NCI-H2196 treated with DMSO at 0.1 percent for 48 hours (cell line): ENCODE results near the gene SEPTIN10.
"Not testable (repeated sequence)": the region's sequence is repeated elsewhere in the genome, so short reads cannot be mapped to it uniquely, and the experiment has no call there.

Experiments used
- DNase-seq: peaks from one replicate; lab custom pipeline; 2025; ENCODE audit not compliant: unreplicated experiment; lab: John Stamatoyannopoulos, UW

SEPTIN10 gene

DNA sequence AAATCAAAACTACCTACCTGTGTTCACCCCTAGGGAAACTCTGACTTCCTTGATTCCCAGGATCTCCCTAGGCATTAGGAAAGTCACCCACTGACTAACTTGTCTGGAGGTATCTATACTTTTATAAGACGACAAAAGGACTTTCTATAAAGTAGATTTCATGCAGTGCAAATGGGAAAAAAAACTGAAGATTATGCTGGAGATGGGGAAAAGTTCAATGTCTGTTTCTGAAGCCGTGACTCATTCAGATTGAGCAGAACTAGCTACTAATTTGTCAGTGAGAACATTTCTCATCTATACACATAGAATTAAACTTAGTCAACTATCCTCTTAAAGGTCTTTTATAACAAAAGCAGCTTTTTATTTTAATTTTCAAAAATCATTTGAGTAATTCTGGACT lies 6.0 kb downstream of the SEPTIN10 start:
- DNase-seq = no peak

DNA sequence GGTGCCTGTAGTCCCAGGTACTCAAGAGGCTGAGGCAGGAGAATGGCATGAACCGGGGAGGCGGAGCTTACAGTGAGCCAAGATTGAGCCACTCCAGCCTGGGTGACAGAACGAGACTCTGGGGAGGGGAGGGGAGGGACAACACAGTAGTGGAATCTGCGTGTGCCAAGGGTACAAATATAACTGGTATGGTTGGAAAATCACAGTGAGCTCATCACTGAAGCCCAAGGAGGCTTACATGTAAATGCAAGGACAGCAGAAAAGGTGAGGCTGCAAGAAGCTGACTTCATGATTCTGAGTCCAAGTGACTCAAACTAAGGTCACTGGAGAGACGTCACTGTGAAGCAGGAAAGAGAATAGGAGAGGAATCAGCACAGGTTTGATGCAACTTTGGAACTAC lies 9.2 kb downstream of the SEPTIN10 start:
- no peak for DNase-seq

DNA sequence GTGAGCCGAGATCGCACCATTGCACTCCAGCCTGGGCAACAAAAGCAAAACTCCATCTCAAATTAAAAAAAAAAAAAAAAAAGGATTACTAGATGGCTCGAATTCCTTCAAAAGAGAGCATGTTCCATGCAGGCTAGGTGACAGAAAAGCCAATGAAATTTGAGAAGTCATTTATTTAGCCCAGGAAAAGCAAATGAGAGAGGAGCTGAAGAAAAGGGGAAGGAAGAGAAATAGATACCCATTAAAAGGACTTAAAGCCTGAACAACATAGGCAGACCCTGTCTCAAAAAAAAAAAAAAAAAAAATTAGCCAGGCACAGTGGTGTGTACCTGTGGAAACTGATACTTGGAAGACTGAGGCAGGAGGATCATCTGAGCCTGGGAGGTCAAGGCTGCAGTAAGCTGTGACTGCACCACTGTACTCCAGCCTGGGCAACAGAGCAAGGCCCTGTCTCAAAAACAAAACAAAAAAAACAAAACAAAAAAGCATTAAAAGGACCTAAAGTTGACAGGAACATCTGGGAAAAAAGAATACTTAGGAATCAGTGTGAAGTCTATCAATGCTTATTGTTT lies 11.1 kb downstream of the SEPTIN10 start:
- no peak for DNase-seq

DNA sequence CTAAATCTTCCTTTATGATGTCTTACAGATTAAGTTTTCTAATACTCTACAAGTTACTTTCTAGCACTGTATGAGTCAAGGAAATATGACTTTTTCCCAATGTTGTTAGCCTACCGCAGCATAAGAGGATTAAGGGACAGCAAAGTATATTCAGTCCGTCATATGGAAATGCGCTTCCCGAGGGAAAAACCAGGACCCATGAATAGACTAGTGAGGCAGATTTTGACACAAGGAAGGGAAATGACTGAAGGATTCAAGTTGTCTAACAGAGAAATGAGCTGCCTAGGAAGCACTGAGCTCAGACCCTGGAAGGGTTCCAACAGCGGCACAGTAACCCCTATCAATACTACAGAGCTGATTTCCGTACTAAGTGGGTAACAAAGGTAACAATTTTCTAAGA lies 12.0 kb downstream of the SEPTIN10 start:
- DNase-seq = no peak

DNA sequence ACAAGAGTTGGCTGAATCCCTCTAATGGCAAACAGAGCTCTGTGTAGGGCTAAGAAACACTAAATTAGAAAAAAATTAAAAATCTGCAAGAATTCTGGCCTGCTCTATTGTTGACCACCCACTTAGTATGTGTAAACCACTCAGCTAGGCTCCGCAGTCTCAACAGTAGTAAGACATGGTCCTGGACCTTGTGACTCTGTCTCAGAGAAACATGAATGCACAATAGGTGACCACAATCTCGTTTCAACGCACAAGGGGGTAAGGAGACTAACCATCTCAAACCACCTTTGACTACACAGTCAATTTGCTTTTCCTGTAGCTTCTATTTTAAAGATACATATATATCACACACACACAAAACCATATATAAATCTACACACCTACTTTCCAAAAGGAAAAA lies 16.5 kb downstream of the SEPTIN10 start:
- no peak for DNase-seq

DNA sequence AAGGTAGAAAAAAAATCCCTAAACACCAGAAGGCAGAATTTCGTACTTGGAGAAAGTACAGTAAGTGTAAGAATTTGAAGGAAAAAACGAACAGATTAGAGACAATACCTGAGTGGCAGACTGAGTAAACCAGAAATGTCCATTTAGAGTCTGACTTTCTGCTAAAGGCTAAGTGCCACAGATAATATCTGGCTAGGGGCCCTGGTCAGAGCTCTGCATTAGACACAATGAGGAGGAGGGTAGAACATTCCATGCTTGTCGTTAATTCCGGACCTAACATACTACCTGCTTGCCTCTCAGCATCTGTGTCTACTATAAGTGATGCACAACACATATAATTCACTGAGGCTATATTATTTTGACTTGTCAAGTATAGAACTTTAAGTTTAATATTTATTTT lies 18.1 kb downstream of the SEPTIN10 start:
- DNase-seq = no peak

DNA sequence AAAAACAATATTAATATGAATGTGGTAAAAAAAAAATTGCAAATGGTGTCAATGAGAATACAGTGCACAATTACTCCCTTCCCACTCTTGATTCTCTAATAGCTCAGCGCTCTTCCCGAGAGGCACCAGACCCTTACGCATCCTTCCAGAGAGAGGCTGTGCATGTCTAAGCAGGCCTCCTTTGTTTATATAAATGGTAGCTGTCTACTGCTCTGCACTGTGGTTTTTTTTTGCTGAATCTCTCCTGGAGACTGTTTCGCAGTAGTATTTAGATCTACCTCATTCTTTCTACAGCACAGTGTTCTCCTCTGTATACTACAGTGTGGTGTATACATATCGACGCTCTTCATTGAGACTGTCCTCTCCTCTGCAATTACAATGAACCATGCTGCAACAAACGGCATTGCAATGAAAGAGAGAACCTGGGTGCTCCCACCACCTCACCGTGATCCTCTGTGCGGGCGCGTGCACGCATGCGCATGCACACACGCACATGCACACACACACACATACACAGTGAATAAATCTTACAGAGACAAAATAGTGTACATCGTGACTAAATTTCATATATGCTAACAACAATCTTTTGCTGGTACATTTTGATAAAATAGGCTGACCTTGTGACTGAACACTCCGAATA lies 19.4 kb downstream of the SEPTIN10 start:
- no peak for DNase-seq

DNA sequence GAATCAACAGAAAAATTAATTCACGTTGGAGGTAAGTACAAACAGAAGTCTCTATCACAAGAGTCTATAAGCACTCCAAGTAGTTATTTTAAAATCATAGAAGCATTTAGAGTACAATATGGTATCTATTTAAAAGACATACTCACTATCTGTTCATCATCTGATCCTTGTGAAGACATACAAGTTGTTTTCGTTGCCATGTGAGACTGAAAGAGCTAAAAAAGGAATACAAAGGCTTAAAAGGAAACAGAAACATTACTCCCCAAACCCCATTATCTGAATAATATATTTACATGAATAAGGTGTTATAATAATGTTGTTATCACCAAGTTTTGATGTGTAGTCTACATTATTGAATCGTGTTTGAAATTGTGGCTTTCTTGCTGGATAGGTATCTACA lies 20.9 kb downstream of the SEPTIN10 start:
- DNase-seq = no peak

DNA sequence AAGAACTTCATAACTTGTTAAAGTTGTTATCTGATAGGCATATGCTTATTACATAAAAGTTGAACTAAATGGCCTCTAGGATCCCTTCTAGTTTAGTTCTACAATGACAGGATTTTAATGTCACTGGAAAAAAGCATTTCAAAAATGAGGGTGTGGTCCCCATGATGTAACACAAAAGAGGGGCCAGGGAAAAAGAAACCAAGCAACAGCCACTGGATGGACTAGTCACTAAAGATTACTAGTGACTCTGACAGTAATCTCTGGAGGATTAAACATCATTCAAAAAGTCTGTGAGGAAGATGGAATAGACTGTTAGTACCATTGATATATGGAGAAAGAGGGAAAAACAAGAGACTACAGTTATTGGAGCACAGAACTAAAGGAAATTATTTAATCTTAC lies 22.6 kb downstream of the SEPTIN10 start:
- DNase-seq = no peak

DNA sequence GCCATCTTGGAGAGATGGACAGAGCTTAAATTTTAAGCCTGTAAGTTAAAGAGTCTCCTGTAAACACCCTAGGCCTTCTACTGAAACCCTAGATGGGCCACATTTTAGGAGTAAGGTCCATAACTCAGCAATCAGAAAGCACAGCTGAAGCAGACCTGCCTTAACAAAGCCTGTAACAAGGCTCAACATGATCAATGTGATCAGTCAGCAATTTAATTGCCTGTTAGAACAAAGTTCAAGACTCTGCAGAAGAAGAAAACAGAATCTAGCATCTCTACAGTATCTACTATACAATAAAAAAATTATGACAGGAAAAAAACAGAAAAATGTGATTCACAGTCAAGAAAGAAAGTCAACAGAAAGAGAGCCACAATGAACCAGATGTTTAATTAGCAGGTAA lies 27.1 kb downstream of the SEPTIN10 start:
- no peak for DNase-seq

DNA sequence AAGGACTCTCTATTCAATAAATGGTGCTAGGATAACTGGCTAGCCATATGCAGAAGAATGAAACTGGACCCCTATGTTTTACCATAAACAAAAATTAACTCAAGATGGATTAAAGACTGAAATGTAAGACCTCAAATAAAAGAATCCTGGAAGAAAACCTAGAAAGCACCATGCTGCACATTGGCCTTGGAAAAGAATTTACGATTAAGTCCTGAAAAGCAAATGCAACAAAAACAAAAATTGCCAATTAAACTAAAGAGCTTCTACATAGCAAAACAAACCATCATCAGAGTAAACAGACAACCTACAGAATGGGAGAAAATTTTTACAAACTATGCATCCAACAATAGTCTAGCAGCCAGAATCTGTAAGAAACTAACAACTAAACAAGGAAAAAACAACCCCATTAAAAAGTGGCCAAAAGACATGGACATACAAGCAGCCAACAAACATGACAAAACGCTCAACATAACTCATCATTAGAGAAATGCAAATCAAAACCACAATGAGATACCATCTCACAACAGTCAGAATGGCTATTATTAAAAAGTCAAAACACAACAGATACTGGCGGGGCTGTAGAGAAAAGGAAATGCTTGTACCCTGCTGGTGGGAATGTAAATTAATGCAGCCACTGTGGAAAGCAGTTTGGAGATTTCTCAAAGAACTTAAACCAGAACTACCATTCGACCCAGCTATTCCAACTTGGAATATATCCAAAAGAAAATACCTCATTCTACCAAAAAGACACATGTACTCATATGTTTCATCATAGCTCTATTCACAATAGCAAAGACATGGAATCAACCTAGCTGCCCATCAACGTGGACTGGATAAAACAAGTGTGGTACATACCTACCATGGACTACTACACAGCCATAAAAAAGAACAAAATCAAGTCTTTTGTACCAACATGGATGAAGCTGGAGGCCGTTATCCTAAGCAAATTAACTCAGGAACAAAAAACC lies 30.6 kb downstream of the SEPTIN10 start:
- DNase-seq = no peak

DNA sequence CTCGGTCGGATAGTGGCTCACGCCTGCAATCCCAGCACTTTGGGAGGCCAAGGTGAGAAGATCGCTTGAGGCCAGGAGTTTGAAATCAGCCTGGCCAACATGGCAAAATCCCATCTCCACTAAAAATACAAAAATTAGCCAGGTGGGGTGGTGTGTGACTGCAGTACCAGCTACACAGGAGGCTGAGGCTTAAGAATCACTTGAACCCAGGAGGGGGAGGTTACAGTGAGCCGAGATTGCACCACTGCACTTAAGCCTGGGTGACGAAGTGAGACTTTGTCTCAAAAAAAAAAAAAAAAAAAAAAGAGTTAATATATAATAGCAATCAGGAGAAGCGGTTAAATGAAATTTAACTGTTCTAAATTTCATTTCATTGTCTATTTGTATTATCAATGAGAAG lies 36.1 kb downstream of the SEPTIN10 start:
- DNase-seq = not testable (repeated sequence)

DNA sequence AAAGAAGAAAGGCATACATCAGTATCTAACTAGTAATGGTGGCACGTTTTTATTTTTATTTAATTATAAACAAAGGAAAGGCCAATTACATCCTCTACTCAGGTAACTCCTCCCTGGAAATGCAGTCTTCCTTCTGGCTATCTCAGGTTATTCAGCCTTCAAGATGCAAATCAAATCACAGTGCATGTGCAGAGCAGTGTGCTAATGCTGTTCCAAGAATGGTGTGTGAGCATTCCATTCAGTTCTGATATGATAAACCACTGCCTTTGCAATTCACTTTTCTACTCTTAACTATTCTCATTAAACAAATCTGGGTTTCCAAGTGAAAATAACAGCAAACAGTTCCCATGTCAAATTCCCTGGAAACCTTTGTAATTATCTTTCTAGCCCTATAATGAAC lies 38.4 kb downstream of the SEPTIN10 start:
- no peak for DNase-seq

DNA sequence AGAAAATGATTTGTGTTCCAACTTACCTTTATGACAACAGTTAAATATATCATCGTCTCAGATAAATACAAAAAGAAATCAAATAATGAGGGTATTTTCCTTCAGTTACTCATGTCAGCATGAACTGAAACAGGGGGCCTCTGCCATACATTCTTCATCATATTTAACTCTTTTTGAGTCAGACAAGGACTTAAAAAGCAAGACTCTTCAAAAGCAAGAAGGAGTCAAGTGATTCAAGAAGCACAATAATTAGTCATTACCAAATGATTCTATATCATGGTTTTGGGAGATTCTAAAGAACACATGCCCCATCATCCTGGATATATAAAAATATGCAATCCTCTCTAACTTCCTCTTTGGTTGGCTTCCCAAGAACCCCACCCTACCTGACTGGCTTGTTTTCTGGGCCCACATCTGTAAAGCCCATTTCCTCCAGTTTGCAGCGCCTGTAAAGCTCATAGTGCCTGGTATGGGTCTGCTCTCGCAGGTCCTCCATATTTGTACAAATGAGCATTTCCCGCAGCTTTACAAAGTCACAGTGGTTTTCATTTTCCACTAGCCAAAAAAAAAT lies 49.7 kb downstream of the SEPTIN10 start:
- no peak for DNase-seq

DNA sequence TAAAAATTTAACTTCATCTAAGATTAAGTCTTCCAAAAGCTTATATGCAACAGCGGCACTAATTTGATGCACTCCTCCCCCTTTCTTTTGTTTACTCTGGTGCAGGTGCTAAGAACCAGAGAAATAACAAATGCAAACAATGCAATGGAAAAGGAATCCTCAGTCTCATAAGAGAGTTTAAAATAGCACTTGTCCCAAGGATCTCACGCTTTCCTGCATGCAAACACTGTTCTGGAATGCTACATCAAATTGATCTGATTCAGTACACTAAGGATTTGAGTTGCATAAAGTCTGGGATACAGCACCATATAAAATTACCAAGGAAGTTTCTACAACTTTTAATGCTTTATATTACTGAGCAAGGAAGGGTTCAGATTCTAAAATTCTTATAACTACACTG lies 50.5 kb downstream of the SEPTIN10 start:
- DNase-seq = no peak

DNA sequence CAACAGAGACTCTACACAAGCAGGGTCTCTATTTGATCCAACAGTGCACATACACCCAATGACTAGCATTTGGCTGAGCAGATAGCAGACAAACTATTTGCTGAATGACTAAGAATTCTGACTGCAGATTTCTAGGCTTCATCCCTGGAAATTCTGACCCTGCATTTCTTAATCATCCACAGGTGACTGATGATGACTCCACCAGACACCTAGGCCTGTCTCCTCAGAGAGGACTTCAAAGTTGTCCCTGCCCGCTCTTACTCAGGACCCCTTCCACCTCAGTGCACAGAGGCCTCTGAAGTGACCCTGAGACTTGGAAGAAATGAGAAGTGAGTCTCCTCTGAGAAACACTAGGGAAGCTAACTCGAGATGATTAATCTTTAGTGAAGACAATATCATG lies 51.3 kb downstream of the SEPTIN10 start:
- DNase-seq = no peak

DNA sequence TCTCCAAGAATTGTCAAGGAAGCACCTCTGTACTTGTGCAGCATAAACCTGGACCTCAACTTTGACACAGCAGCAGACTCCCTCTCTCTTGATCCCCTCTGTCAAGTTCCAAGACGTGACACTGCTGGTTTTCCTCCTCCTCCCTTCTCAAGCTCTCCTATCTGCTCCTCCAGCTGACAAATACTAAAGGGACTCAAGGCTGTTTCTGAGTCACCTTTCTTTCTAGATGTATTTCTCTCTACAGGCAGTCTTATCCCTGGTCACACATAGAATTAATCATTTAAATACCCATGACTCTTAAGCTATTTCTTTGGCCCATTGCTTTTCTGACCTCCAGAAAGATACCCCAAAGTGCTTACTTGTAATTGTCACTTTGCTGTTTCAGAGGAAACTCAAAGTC lies 53.5 kb downstream of the SEPTIN10 start:
- DNase-seq = no peak

DNA sequence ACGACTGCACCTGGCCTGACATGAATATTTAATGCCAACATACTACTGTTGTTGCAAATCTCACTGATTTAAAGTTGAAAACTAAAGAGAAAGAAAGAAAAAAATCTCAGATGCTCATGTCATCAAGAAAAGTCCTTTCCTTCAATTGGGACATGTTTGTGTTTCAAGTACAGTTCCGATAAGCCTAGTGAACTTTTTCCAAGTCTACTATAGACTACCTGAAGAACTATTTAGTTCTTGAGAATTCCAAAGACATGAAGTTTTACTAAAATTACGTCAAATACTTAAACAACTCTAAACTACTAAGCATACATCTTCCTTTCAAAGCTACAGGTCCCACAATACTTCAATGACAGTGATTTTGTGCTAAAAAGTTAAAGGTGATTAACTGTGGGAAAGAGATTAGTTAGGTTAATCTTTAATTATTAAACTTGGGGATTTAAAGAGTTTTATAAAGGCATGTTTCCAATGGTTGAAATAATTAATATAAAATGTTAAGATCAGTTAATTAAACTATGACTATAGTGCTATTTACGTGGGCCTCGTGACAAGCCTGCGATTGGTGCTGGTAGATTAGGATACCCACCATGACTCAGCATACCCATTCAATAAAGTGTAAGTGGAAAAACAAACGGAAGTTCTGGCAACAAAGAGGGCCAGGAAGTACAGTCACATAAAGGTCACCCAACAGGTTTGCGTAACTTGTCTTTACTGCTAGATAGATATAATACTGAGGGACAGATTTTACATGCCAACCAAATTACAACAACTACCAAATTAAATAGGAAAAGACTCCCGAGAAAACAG lies 55.5 kb downstream of the SEPTIN10 start:
- DNase-seq = no peak

DNA sequence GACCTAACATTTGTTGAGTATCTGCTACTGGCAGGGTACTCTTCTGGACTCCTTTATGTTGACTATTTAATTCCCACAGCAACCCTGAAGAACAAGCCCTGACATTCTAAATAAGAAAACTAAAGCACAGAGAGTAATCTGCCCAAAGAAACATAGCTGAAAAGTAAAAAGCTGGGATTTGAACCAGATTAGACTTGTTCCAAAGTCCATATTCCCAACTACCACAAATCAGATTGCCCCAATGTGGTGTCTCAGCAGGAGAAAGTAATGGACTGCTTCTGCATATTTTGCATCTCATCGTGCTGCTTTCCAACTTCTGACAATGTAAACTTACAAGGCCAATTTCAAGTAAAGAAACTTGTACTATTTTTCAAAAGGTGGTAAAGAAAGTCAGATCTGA lies 56.5 kb downstream of the SEPTIN10 start:
- DNase-seq = no peak

DNA sequence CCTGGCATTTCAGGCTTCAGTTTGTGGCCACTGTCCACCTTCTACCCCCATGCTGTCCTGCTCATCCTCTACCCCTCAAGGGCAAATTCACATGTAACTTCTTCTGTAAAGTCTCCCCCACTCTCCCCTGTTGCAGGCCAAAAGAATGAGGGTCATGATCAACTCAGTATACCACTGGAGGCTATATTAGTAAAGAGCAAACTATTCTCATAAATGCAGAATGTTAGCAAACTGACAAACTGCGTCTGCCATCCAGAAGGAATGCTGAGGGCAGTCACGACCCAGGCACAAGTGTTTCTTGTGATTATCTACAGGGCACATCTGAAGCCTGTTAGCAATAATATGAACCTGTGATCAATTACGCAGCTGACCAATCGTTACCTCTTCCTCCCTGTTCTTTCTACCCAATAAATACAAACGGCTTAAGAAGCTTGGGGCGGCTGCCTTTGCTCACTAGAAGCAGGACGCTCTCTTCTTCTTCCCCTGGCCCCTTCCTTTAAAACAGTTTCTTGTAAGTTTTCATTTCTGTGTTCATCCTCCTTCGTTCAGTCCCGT lies 58.3 kb downstream of the SEPTIN10 start:
- no peak for DNase-seq

DNA sequence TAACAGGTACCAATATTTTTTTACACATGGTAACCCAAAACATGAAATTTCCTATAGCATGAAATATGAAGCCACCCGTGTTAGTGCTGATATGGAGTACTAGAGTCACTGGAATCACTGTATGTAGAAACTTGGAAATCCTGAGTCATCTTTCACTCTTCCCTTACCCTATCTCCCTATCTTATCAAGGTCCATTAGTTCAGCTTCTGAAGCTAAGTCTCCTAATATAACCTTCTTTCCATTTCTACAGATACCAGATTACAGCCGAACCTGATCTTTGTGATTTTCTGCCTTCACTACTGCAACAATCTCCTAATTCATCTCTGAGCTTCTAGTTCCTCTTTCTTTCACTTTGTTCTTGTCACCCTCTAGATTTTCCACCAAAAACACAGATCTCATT lies 59.0 kb downstream of the SEPTIN10 start:
- DNase-seq = no peak
